ENCODE measurements around the gene CHRM2.

Gene CHRM2

GRCh38 chr7:137003566-137003965 is 135.1 kb downstream of the CHRM2 start:
- intact Hi-C loops (cut with micrococcal nuclease): no loop called here
- no peak overlapping the region for H3K27ac Mint-ChIP-seq
- H3K36me3 Mint-ChIP-seq (ENCODE audit: low read depth): no peaks in the 10 kb centered on the region
- H3K4me3 Mint-ChIP-seq: no peak overlapping the region
- H3K27me3 Mint-ChIP-seq: no peaks in the 10 kb centered on the region
- peaks cover 21% of the 10 kb centered on the region for H3K9me3 Mint-ChIP-seq
- H3K4me1 Mint-ChIP-seq (ENCODE audit: low read depth): no peaks in the 10 kb centered on the region

- intact Hi-C loops (cut with micrococcal nuclease): no loop called here
- Mint-ChIP-seq H3K4me3 (no peak overlapping the region), H3K27me3 (no peaks in the 10 kb centered on the region), H3K9me3 (peaks cover 21% of the 10 kb centered on the region), H3K27ac (no peak overlapping the region), H3K4me1 (ENCODE audit: low read depth) (no peaks in the 10 kb centered on the region), H3K36me3 (ENCODE audit: low read depth) (no peaks in the 10 kb centered on the region)
These were observed 137.4 kb downstream of the CHRM2 start for GRCh38 chr7:137005873-137006272.

GRCh38 chr7:137006293-137006692 is 137.8 kb downstream of the CHRM2 start:
- intact Hi-C loops (cut with micrococcal nuclease): no loop called here
- H3K9me3 Mint-ChIP-seq: peaks cover 21% of the 10 kb centered on the region

GRCh38 chr7:137007001-137007694 is 138.7 kb downstream of the CHRM2 start:
- no peaks in the 10 kb centered on the region for H3K36me3 Mint-ChIP-seq (ENCODE audit: low read depth)
- no peak overlapping the region for H3K4me3 Mint-ChIP-seq

More at GRCh38 chr7:137006293-137006692, 137.8 kb downstream of the CHRM2 start:
- Mint-ChIP-seq H3K4me1 (ENCODE audit: low read depth) (no peaks in the 10 kb centered on the region), H3K27me3 (no peaks in the 10 kb centered on the region), H3K36me3 (ENCODE audit: low read depth) (no peaks in the 10 kb centered on the region), H3K27ac (no peak overlapping the region), H3K4me3 (no peak overlapping the region)

GRCh38 chr7:137009404-137009803 is 141.0 kb downstream of the CHRM2 start:
- Mint-ChIP-seq H3K4me1 (ENCODE audit: low read depth) (no peaks in the 10 kb centered on the region), H3K9me3 (peaks cover 23% of the 10 kb centered on the region)
- intact Hi-C loops (cut with micrococcal nuclease): no loop called here

More at GRCh38 chr7:137007001-137007694, 138.7 kb downstream of the CHRM2 start:
- H3K4me1 Mint-ChIP-seq (ENCODE audit: low read depth): no peaks in the 10 kb centered on the region
- intact Hi-C loops (cut with micrococcal nuclease): no loop called here
- H3K27me3 Mint-ChIP-seq: no peaks in the 10 kb centered on the region
- peaks cover 21% of the 10 kb centered on the region for H3K9me3 Mint-ChIP-seq
- H3K27ac Mint-ChIP-seq: no peak overlapping the region

GRCh38 chr7:137015015-137015414 is 146.6 kb downstream of the CHRM2 start:
- H3K9me3 Mint-ChIP-seq: peaks cover 17% of the 10 kb centered on the region
- H3K27ac Mint-ChIP-seq: no peak overlapping the region
- no peak overlapping the region for H3K4me3 Mint-ChIP-seq
- no peaks in the 10 kb centered on the region for H3K27me3 Mint-ChIP-seq
- no peaks in the 10 kb centered on the region for H3K36me3 Mint-ChIP-seq (ENCODE audit: low read depth)
- no peaks in the 10 kb centered on the region for H3K4me1 Mint-ChIP-seq (ENCODE audit: low read depth)
- intact Hi-C loops (cut with micrococcal nuclease): no loop called here

More at GRCh38 chr7:137009404-137009803, 141.0 kb downstream of the CHRM2 start:
- no peak overlapping the region for H3K27ac Mint-ChIP-seq
- no peaks in the 10 kb centered on the region for H3K36me3 Mint-ChIP-seq (ENCODE audit: low read depth)
- H3K4me3 Mint-ChIP-seq: no peak overlapping the region
- H3K27me3 Mint-ChIP-seq: no peaks in the 10 kb centered on the region

GRCh38 chr7:137017221-137017620 is 148.8 kb downstream of the CHRM2 start:
- H3K27ac Mint-ChIP-seq: no peak overlapping the region
- H3K27me3 Mint-ChIP-seq: no peaks in the 10 kb centered on the region
- H3K4me3 Mint-ChIP-seq: no peak overlapping the region
- intact Hi-C loops (cut with micrococcal nuclease): no loop called here
- no peaks in the 10 kb centered on the region for H3K4me1 Mint-ChIP-seq (ENCODE audit: low read depth)
- H3K36me3 Mint-ChIP-seq (ENCODE audit: low read depth): no peaks in the 10 kb centered on the region
- peaks cover 17% of the 10 kb centered on the region for H3K9me3 Mint-ChIP-seq

GRCh38 chr7:137018468-137018867 is 150.0 kb downstream of the CHRM2 start:
- H3K27ac Mint-ChIP-seq: no peak overlapping the region
- no peaks in the 10 kb centered on the region for H3K4me1 Mint-ChIP-seq (ENCODE audit: low read depth)

GRCh38 chr7:137020351-137020750 is 151.9 kb downstream of the CHRM2 start:
- no peak overlapping the region for H3K27ac Mint-ChIP-seq
- H3K4me3 Mint-ChIP-seq: no peak overlapping the region
- peaks cover 5% of the 10 kb centered on the region for H3K9me3 Mint-ChIP-seq
- H3K27me3 Mint-ChIP-seq: no peaks in the 10 kb centered on the region
- H3K36me3 Mint-ChIP-seq (ENCODE audit: low read depth): no peaks in the 10 kb centered on the region
- intact Hi-C loops (cut with micrococcal nuclease): no loop called here
- no peaks in the 10 kb centered on the region for H3K4me1 Mint-ChIP-seq (ENCODE audit: low read depth)

More at GRCh38 chr7:137018468-137018867, 150.0 kb downstream of the CHRM2 start:
- intact Hi-C loops (cut with micrococcal nuclease): no loop called here
- H3K36me3 Mint-ChIP-seq (ENCODE audit: low read depth): no peaks in the 10 kb centered on the region
- H3K9me3 Mint-ChIP-seq: peaks cover 17% of the 10 kb centered on the region
- no peak overlapping the region for H3K4me3 Mint-ChIP-seq
- no peaks in the 10 kb centered on the region for H3K27me3 Mint-ChIP-seq

GRCh38 chr7:137025469-137026175 is 157.2 kb downstream of the CHRM2 start:
- intact Hi-C loops (cut with micrococcal nuclease): no loop called here
- H3K4me3 Mint-ChIP-seq: no peak overlapping the region
- H3K4me1 Mint-ChIP-seq (ENCODE audit: low read depth): no peaks in the 10 kb centered on the region
- no peaks in the 10 kb centered on the region for H3K36me3 Mint-ChIP-seq (ENCODE audit: low read depth)
- H3K9me3 Mint-ChIP-seq: peaks cover 21% of the 10 kb centered on the region
- H3K27ac Mint-ChIP-seq: no peak overlapping the region
- H3K27me3 Mint-ChIP-seq: no peaks in the 10 kb centered on the region

- no peaks in the 10 kb centered on the region for H3K4me1 Mint-ChIP-seq (ENCODE audit: low read depth)
- H3K9me3 Mint-ChIP-seq: peaks cover 21% of the 10 kb centered on the region
- H3K36me3 Mint-ChIP-seq (ENCODE audit: low read depth): no peaks in the 10 kb centered on the region
- no peaks in the 10 kb centered on the region for H3K27me3 Mint-ChIP-seq
- no peak overlapping the region for H3K4me3 Mint-ChIP-seq
- H3K27ac Mint-ChIP-seq: no peak overlapping the region
- intact Hi-C loops (cut with micrococcal nuclease): no loop called here
These were observed 157.7 kb downstream of the CHRM2 start for GRCh38 chr7:137026176-137026500.

GRCh38 chr7:137032436-137032835 is 164.0 kb downstream of the CHRM2 start:
- no peaks in the 10 kb centered on the region for H3K27me3 Mint-ChIP-seq
- intact Hi-C loops (cut with micrococcal nuclease): no loop called here

GRCh38 chr7:137036768-137037167 is 168.3 kb downstream of the CHRM2 start:
- Mint-ChIP-seq H3K4me3 (no peak overlapping the region), H3K36me3 (ENCODE audit: low read depth) (no peaks in the 10 kb centered on the region), H3K27me3 (no peaks in the 10 kb centered on the region), H3K4me1 (ENCODE audit: low read depth) (no peaks in the 10 kb centered on the region), H3K9me3 (peaks cover 8% of the 10 kb centered on the region), H3K27ac (no peak overlapping the region)
- intact Hi-C loops (cut with micrococcal nuclease): no loop called here

More at GRCh38 chr7:137032436-137032835, 164.0 kb downstream of the CHRM2 start:
- no peak overlapping the region for H3K4me3 Mint-ChIP-seq
- no peaks in the 10 kb centered on the region for H3K36me3 Mint-ChIP-seq (ENCODE audit: low read depth)
- peaks cover 19% of the 10 kb centered on the region for H3K9me3 Mint-ChIP-seq
- no peak overlapping the region for H3K27ac Mint-ChIP-seq
- H3K4me1 Mint-ChIP-seq (ENCODE audit: low read depth): no peaks in the 10 kb centered on the region

- H3K4me1 Mint-ChIP-seq (ENCODE audit: low read depth): no peaks in the 10 kb centered on the region
- no peaks in the 10 kb centered on the region for H3K27me3 Mint-ChIP-seq
- H3K4me3 Mint-ChIP-seq: no peak overlapping the region
- H3K9me3 Mint-ChIP-seq: peaks cover 23% of the 10 kb centered on the region
- intact Hi-C loops (cut with micrococcal nuclease): no loop called here
- no peak overlapping the region for H3K27ac Mint-ChIP-seq
- no peaks in the 10 kb centered on the region for H3K36me3 Mint-ChIP-seq (ENCODE audit: low read depth)
These were observed 170.3 kb downstream of the CHRM2 start for GRCh38 chr7:137038706-137039105.
